Measurements from ENCODE around the gene TNFRSF8. TPM values are rescaled to one million over a fixed set of nuclear protein-coding genes. Genes with fewer than 3 reads are reported as not detected.

TNFRSF8 gene
- total and polyA plus RNA-seq, 4 experiments from 2014 or later = not detected

GRCh38 chr1:12057940-12058687 is 5.0 kb upstream of the TNFRSF8 start:
- Mint-ChIP-seq H3K36me3 (no peaks in the 10 kb centered on the region), H3K9me3 (no peaks in the 10 kb centered on the region), H3K27me3 (peaks cover under 1 to 7% of the 10 kb centered on the region in 2 donors), H3K4me1 (peaks cover 4 to 9% (median 5%) of the 10 kb centered on the region in 4 donors), H3K4me3 (no peak overlapping the region), H3K27ac (no peak overlapping the region)
- no peaks in the 10 kb centered on the region for H3K36me3 ChIP-seq (ENCODE audit: insufficient read depth, low read length)
- H3K4me1 ChIP-seq (ENCODE audit: insufficient read depth, low read length) = peaks cover 3% of the 10 kb centered on the region
- POLR2A ChIA-PET (ENCODE audit: partially characterized antibody) = no interaction called here
- DNase-seq = no peak
- intact Hi-C loops (cut with micrococcal nuclease) = no loop called here
- no peaks in the 10 kb centered on the region for H3K27me3 ChIP-seq (ENCODE audit: insufficient read depth, low read length)
- CTCF ChIA-PET (ENCODE audit: partially characterized antibody) = no interaction called here
- H3K4me3 ChIP-seq (ENCODE audit: low read length in 2 of 2) = no peak overlapping the region
- no peak overlapping the region for H3K27ac ChIP-seq (ENCODE audit: low read depth, low read length)
- no peaks in the 10 kb centered on the region for H3K9me3 ChIP-seq (ENCODE audit: control insufficient read depth in 1 of 2, low read length in 2 of 2)

GRCh38 chr1:12059226-12059625 is 3.9 kb upstream of the TNFRSF8 start:
- intact Hi-C loops (cut with micrococcal nuclease) = no loop called here
- Histone ChIP-seq H3K27ac (ENCODE audit: low read depth, low read length) (no peak overlapping the region), H3K4me3 (ENCODE audit: low read length in 2 of 2) (no peak overlapping the region), H3K4me1 (ENCODE audit: insufficient read depth, low read length) (peaks cover 15% of the 10 kb centered on the region), H3K9me3 (ENCODE audit: control insufficient read depth in 1 of 2, low read length in 2 of 2) (no peaks in the 10 kb centered on the region), H3K27me3 (ENCODE audit: insufficient read depth, low read length) (peaks cover 2% of the 10 kb centered on the region), H3K36me3 (ENCODE audit: insufficient read depth, low read length) (no peaks in the 10 kb centered on the region)
- H3K36me3 Mint-ChIP-seq = no peaks in the 10 kb centered on the region
- H3K9me3 Mint-ChIP-seq = peaks cover 0 to 2% (median 0%) of the 10 kb centered on the region in 8 donors
- POLR2A ChIA-PET (ENCODE audit: partially characterized antibody) = no interaction called here
- DNase-seq = no peak
- H3K4me3 Mint-ChIP-seq = no peak overlapping the region
- peaks cover 8 to 13% of the 10 kb centered on the region in 2 donors for H3K27me3 Mint-ChIP-seq
- CTCF ChIA-PET (ENCODE audit: partially characterized antibody) = no interaction called here
- H3K4me1 Mint-ChIP-seq = peaks cover 12 to 19% (median 14%) of the 10 kb centered on the region in 4 donors
- no peak overlapping the region for H3K27ac Mint-ChIP-seq

- Histone ChIP-seq H3K27me3 (ENCODE audit: insufficient read depth, low read length) (peaks cover 7% of the 10 kb centered on the region), H3K27ac (ENCODE audit: low read depth, low read length) (no peak overlapping the region), H3K36me3 (ENCODE audit: insufficient read depth, low read length) (no peaks in the 10 kb centered on the region), H3K4me1 (ENCODE audit: insufficient read depth, low read length) (peaks cover 21% of the 10 kb centered on the region), H3K9me3 (ENCODE audit: control insufficient read depth in 1 of 2, low read length in 2 of 2) (no peaks in the 10 kb centered on the region), H3K4me3 (ENCODE audit: low read length in 2 of 2) (no peak overlapping the region)
- H3K27me3 Mint-ChIP-seq = peaks cover 14 to 18% of the 10 kb centered on the region in 2 donors
- H3K9me3 Mint-ChIP-seq = peaks cover 0 to 2% (median 0%) of the 10 kb centered on the region in 8 donors
- H3K4me1 Mint-ChIP-seq = peaks cover 15 to 26% (median 19%) of the 10 kb centered on the region in 4 donors
- no peaks in the 10 kb centered on the region for H3K36me3 Mint-ChIP-seq
- POLR2A ChIA-PET (ENCODE audit: partially characterized antibody) = no interaction called here
- no peak overlapping the region for H3K27ac Mint-ChIP-seq
- DNase-seq = no peak
- intact Hi-C loops (cut with micrococcal nuclease) = no loop called here
- H3K4me3 Mint-ChIP-seq = no peak overlapping the region
- CTCF ChIA-PET (ENCODE audit: partially characterized antibody) = no interaction called here
Measured at GRCh38 chr1:12059722-12060464, 3.2 kb upstream of the TNFRSF8 start.

- intact Hi-C loops (cut with micrococcal nuclease) = no loop called here
Measured at GRCh38 chr1:12060500-12060899, 2.6 kb upstream of the TNFRSF8 start.

GRCh38 chr1:12064073-12064969 is 1.2 kb downstream of the TNFRSF8 start:
- CTCF ChIA-PET (ENCODE audit: partially characterized antibody) = interaction anchor here (1.2 kb wide), 1 partner anchor 8 kb away, joined by 3 read pairs; no protein-coding TSS in a partner anchor
- H3K27me3 ChIP-seq (ENCODE audit: insufficient read depth, low read length) = peaks cover 7% of the 10 kb centered on the region
- H3K9me3 Mint-ChIP-seq = peaks cover 0 to 3% (median 0%) of the 10 kb centered on the region in 8 donors
- no peaks in the 10 kb centered on the region for H3K36me3 Mint-ChIP-seq
- H3K4me1 Mint-ChIP-seq = peaks cover 31 to 53% (median 38%) of the 10 kb centered on the region in 4 donors
- DNase-seq = no peak
- H3K4me3 ChIP-seq (ENCODE audit: low read length in 2 of 2) = no peak overlapping the region
- H3K4me3 Mint-ChIP-seq = peak overlapping the region in 7 of 8 donors; percentile 38 to 78 (median 65)
- H3K9me3 ChIP-seq (ENCODE audit: control insufficient read depth in 1 of 2, low read length in 2 of 2) = no peaks in the 10 kb centered on the region
- no peaks in the 10 kb centered on the region for H3K36me3 ChIP-seq (ENCODE audit: insufficient read depth, low read length)
- H3K27ac ChIP-seq (ENCODE audit: low read depth, low read length) = no peak overlapping the region
- H3K4me1 ChIP-seq (ENCODE audit: insufficient read depth, low read length) = peaks cover 57% of the 10 kb centered on the region
- intact Hi-C loops (cut with micrococcal nuclease) = no loop called here
- no peak overlapping the region for H3K27ac Mint-ChIP-seq
- POLR2A ChIA-PET (ENCODE audit: partially characterized antibody) = interaction anchor here (0.8 kb wide), 1 partner anchor 156 kb away, joined by 3 read pairs; no protein-coding TSS in a partner anchor
- H3K27me3 Mint-ChIP-seq = peaks cover 30 to 40% of the 10 kb centered on the region in 2 donors

More at GRCh38 chr1:12060500-12060899, 2.6 kb upstream of the TNFRSF8 start:
- no peak overlapping the region for H3K4me3 ChIP-seq (ENCODE audit: low read length in 2 of 2)
- Mint-ChIP-seq H3K27ac (no peak overlapping the region), H3K4me3 (no peak overlapping the region), H3K36me3 (no peaks in the 10 kb centered on the region), H3K4me1 (peaks cover 15 to 28% (median 19%) of the 10 kb centered on the region in 4 donors), H3K9me3 (peaks cover 0 to 2% (median 0%) of the 10 kb centered on the region in 8 donors), H3K27me3 (peaks cover 14 to 18% of the 10 kb centered on the region in 2 donors)
- ChIA-PET POLR2A (ENCODE audit: partially characterized antibody) (no interaction called here), CTCF (ENCODE audit: partially characterized antibody) (no interaction called here)
- DNase-seq = no peak
- H3K27me3 ChIP-seq (ENCODE audit: insufficient read depth, low read length) = peaks cover 7% of the 10 kb centered on the region
- peaks cover 25% of the 10 kb centered on the region for H3K4me1 ChIP-seq (ENCODE audit: insufficient read depth, low read length)
- H3K9me3 ChIP-seq (ENCODE audit: control insufficient read depth in 1 of 2, low read length in 2 of 2) = no peaks in the 10 kb centered on the region
- no peak overlapping the region for H3K27ac ChIP-seq (ENCODE audit: low read depth, low read length)
- H3K36me3 ChIP-seq (ENCODE audit: insufficient read depth, low read length) = no peaks in the 10 kb centered on the region

GRCh38 chr1:12065872-12066271 is 2.8 kb downstream of the TNFRSF8 start:
- Mint-ChIP-seq H3K36me3 (no peaks in the 10 kb centered on the region), H3K27me3 (peaks cover 37 to 51% of the 10 kb centered on the region in 2 donors), H3K9me3 (peaks cover 0 to 3% (median 0%) of the 10 kb centered on the region in 8 donors), H3K27ac (peak overlapping the region in 1 of 7 donors; percentile 9), H3K4me3 (peak overlapping the region in 5 of 8 donors; percentile 0 to 78 (median 62)), H3K4me1 (peaks cover 38 to 61% (median 45%) of the 10 kb centered on the region in 4 donors)
- no peaks in the 10 kb centered on the region for H3K36me3 ChIP-seq (ENCODE audit: insufficient read depth, low read length)
- intact Hi-C loops (cut with micrococcal nuclease) = no loop called here
- peak in 4 of 5 donors; percentile 19 to 38 (median 30) for DNase-seq
- H3K27me3 ChIP-seq (ENCODE audit: insufficient read depth, low read length) = peaks cover 7% of the 10 kb centered on the region
- H3K27ac ChIP-seq (ENCODE audit: low read depth, low read length) = no peak overlapping the region
- ChIA-PET POLR2A (ENCODE audit: partially characterized antibody) (no interaction called here), CTCF (ENCODE audit: partially characterized antibody) (no interaction called here)
- peaks cover 64% of the 10 kb centered on the region for H3K4me1 ChIP-seq (ENCODE audit: insufficient read depth, low read length)
- H3K4me3 ChIP-seq (ENCODE audit: low read length in 2 of 2) = no peak overlapping the region
- no peaks in the 10 kb centered on the region for H3K9me3 ChIP-seq (ENCODE audit: control insufficient read depth in 1 of 2, low read length in 2 of 2)

Data from CD4-positive, alpha-beta memory T cell (primary cell).